Trophoblast cell (in vitro differentiated cells and primary cell): ENCODE data around the gene IFI35.

ENCODE experiments used
- DNase-seq, 2 donors: peaks; one replicate each; pipeline ENCODE4 v3.0.0-alpha.2; 2016
- H2AFZ ChIP-seq: 2 replicates; pipeline ENCODE4 v1.6.1; 2013; ENCODE audit warnings: low read length, moderate library complexity, mild to moderate bottlenecking; ENCODE audit not compliant: insufficient read depth, poor library complexity
- H2AK5ac ChIP-seq: 2 replicates; pipeline ENCODE4 v1.6.1; 2013; ENCODE audit warnings: mild to moderate bottlenecking, low read length
- H2BK120ac ChIP-seq: 2 replicates; pipeline ENCODE4 v1.6.1; 2013; ENCODE audit warnings: low read length, mild to moderate bottlenecking, moderate library complexity; ENCODE audit not compliant: insufficient read depth, poor library complexity
- H2BK12ac ChIP-seq: 2 replicates; pipeline ENCODE4 v1.6.1; 2013; ENCODE audit warnings: mild to moderate bottlenecking, low read length, moderate library complexity
- H2BK5ac ChIP-seq: 2 replicates; pipeline ENCODE4 v1.6.1; 2013; ENCODE audit warnings: low read length, low read depth, moderate library complexity, mild to moderate bottlenecking; ENCODE audit not compliant: poor library complexity
- H3K14ac ChIP-seq: 2 replicates; pipeline ENCODE4 v1.6.1; 2013; ENCODE audit warnings: mild to moderate bottlenecking, low read length
- H3K18ac ChIP-seq: 2 replicates; pipeline ENCODE4 v1.6.1; 2013; ENCODE audit warnings: mild to moderate bottlenecking, low read length
- H3K23ac ChIP-seq: 2 replicates; pipeline ENCODE4 v1.6.1; 2013; ENCODE audit warnings: low read length
- H3K27ac ChIP-seq: 2 replicates; pipeline ENCODE4 v1.5.1; 2013; ENCODE audit warnings: low read depth, mild to moderate bottlenecking, inconsistent platforms, low read length, moderate library complexity
- H3K27me3 ChIP-seq: 2 replicates; pipeline ENCODE4 v1.6.1; 2013; ENCODE audit warnings: inconsistent platforms, mild to moderate bottlenecking, low read length, moderate library complexity; ENCODE audit not compliant: insufficient read depth
- H3K36me3 ChIP-seq, 2 experiments: 1 replicate in 1 of 2; 2 replicates in 1 of 2; pipeline ENCODE4 v1.6.1; 2013; ENCODE audit warnings: low read length in 2 of 2, mild to moderate bottlenecking in 2 of 2, moderate library complexity in 1 of 2; ENCODE audit not compliant: insufficient read depth in 2 of 2, control insufficient read depth in 1 of 2
- H3K4ac ChIP-seq: 2 replicates; pipeline ENCODE4 v1.6.1; 2013; ENCODE audit warnings: low read depth, mild to moderate bottlenecking, low read length, moderate library complexity
- H3K4me1 ChIP-seq, 2 experiments: 1 replicate in 1 of 2; 2 replicates in 1 of 2; pipeline ENCODE4 v1.6.1; 2013; ENCODE audit warnings: low read length in 2 of 2, mild to moderate bottlenecking in 2 of 2, moderate library complexity in 1 of 2; ENCODE audit not compliant: insufficient read depth in 2 of 2, control insufficient read depth in 1 of 2
- H3K4me2 ChIP-seq: 2 replicates; pipeline ENCODE4 v1.6.1; 2013; ENCODE audit warnings: inconsistent platforms, mild to moderate bottlenecking, low read length, moderate library complexity
- H3K4me3 ChIP-seq: 2 replicates; pipeline ENCODE4 v1.5.1; 2013; ENCODE audit warnings: mild to moderate bottlenecking, low read depth, low read length, inconsistent platforms
- H3K79me1 ChIP-seq: one replicate; pipeline ENCODE4 v1.6.1; 2013; ENCODE audit warnings: low read length
- H3K79me2 ChIP-seq: 2 replicates; pipeline ENCODE4 v1.6.1; 2013; ENCODE audit warnings: low read length, mild to moderate bottlenecking; ENCODE audit not compliant: control insufficient read depth, insufficient read depth, poor library complexity
- H3K9ac ChIP-seq: 2 replicates; pipeline ENCODE4 v1.6.1; 2013; ENCODE audit warnings: mild to moderate bottlenecking, low read length
- H3K9me3 ChIP-seq: 2 replicates; pipeline ENCODE4 v1.6.1; 2013; ENCODE audit warnings: low read depth, mild to moderate bottlenecking, control low read depth, inconsistent platforms, low read length; ENCODE audit not compliant: insufficient read depth
- H4K12ac ChIP-seq: 2 replicates; pipeline ENCODE4 v1.6.1; 2013; ENCODE audit warnings: low read depth, mild to moderate bottlenecking, low read length, moderate library complexity
- H4K8ac ChIP-seq: 2 replicates; pipeline ENCODE4 v1.6.1; 2013; ENCODE audit warnings: low read depth, mild to moderate bottlenecking, low read length, moderate library complexity
- H4K91ac ChIP-seq: one replicate; pipeline ENCODE4 v1.6.1; 2013; ENCODE audit warnings: low read depth, mild to moderate bottlenecking, low read length, moderate library complexity
- whole genome bisulfite sequencing: extraction: QIAGEN DNeasy Blood & Tissue Kit; methylation state at CpG from one replicate; pipeline ENCODE4 v1.1.7; 2013; ENCODE audit warnings: missing lambda C conversion rate; ENCODE audit not compliant: insufficient read length, insufficient coverage; ENCODE audit errors: extremely low coverage; 5-methylcytosine and 5-hydroxymethylcytosine counted together

IFI35 gene

GRCh38 chr17:43019418-43019817 is 12.8 kb downstream of the IFI35 start:
- no peak overlapping the region for H2BK120ac ChIP-seq

GRCh38 chr17:43020030-43020621 is 13.5 kb downstream of the IFI35 start:
- peaks cover 14 to 20% of the 10 kb centered on the region in 2 experiments for H3K4me1 ChIP-seq
- peaks cover 27 to 35% of the 10 kb centered on the region in 2 experiments for H3K36me3 ChIP-seq
- H3K23ac ChIP-seq, result no peak overlapping the region
- H3K4me3 ChIP-seq, result no peak overlapping the region
- H2BK120ac ChIP-seq, result no peak overlapping the region
- no peak overlapping the region for H2AK5ac ChIP-seq
- WGBS, result no CpG with 5 or more reads among the region's 6 CpGs
- peak overlapping the region; percentile 11 for H3K4me2 ChIP-seq
- H4K12ac ChIP-seq, result no peak overlapping the region
- H2BK5ac ChIP-seq, result no peak overlapping the region
- H3K27me3 ChIP-seq, result no peaks in the 10 kb centered on the region
- H3K4ac ChIP-seq, result peak overlapping the region; percentile 13
- no peak for DNase-seq
- no peak overlapping the region for H3K18ac ChIP-seq
- H4K8ac ChIP-seq, result peak overlapping the region; percentile 17
- no peak overlapping the region for H3K14ac ChIP-seq
- H4K91ac ChIP-seq, result peak overlapping the region; percentile 20
- no peak overlapping the region for H2BK12ac ChIP-seq
- H3K9me3 ChIP-seq, result peaks cover 2% of the 10 kb centered on the region
- H3K79me1 ChIP-seq, result peaks cover 14% of the 10 kb centered on the region
- H2AFZ ChIP-seq, result no peak overlapping the region
- H3K79me2 ChIP-seq, result peaks cover 11% of the 10 kb centered on the region
- H3K9ac ChIP-seq, result no peak overlapping the region
- H3K27ac ChIP-seq, result peak overlapping the region; percentile 2

More at GRCh38 chr17:43019418-43019817, 12.8 kb downstream of the IFI35 start:
- Histone ChIP-seq H3K27ac (no peak overlapping the region), H3K36me3 (peaks cover 34 to 42% of the 10 kb centered on the region in 2 experiments), H2AFZ (no peak overlapping the region), H2BK5ac (no peak overlapping the region), H3K9ac (no peak overlapping the region), H2AK5ac (no peak overlapping the region), H3K23ac (no peak overlapping the region), H3K4me1 (peaks cover 14 to 20% of the 10 kb centered on the region in 2 experiments), H3K18ac (no peak overlapping the region), H3K14ac (no peak overlapping the region), H4K8ac (peak overlapping the region; percentile 3), H3K4ac (peak overlapping the region; percentile 24), H3K27me3 (no peaks in the 10 kb centered on the region), H4K91ac (no peak overlapping the region), H3K79me2 (peaks cover 11% of the 10 kb centered on the region), H3K79me1 (peaks cover 14% of the 10 kb centered on the region), H3K9me3 (peaks cover 2% of the 10 kb centered on the region), H2BK12ac (no peak overlapping the region), H4K12ac (no peak overlapping the region), H3K4me3 (no peak overlapping the region), H3K4me2 (peak overlapping the region; percentile 11)
- no CpG with 5 or more reads among the region's 7 CpGs for WGBS
- no peak for DNase-seq

GRCh38 chr17:43020789-43021740 is 14.5 kb downstream of the IFI35 start:
- Histone ChIP-seq H2BK12ac (peak overlapping the region; percentile 81), H3K79me2 (peaks cover 11% of the 10 kb centered on the region), H2BK5ac (peak overlapping the region; percentile 76), H3K4ac (peak overlapping the region; percentile 94), H3K4me3 (peak overlapping the region; percentile 100), H3K27ac (peak overlapping the region; percentile 81), H2AK5ac (peak overlapping the region; percentile 44), H3K23ac (no peak overlapping the region), H3K79me1 (peaks cover 14% of the 10 kb centered on the region), H2AFZ (peak overlapping the region; percentile 73), H3K9ac (peak overlapping the region; percentile 95), H4K8ac (peak overlapping the region; percentile 81), H3K4me1 (peaks cover 14 to 24% of the 10 kb centered on the region in 2 experiments), H3K36me3 (peaks cover 18 to 25% of the 10 kb centered on the region in 2 experiments), H3K27me3 (no peaks in the 10 kb centered on the region), H3K14ac (peak overlapping the region; percentile 94), H3K4me2 (peak overlapping the region; percentile 88), H4K12ac (peak overlapping the region; percentile 55), H4K91ac (peak overlapping the region; percentile 92), H3K18ac (peak overlapping the region; percentile 91), H2BK120ac (peak overlapping the region; percentile 73), H3K9me3 (peaks cover 2% of the 10 kb centered on the region)
- DNase-seq, result peak; percentile 38 to 59
- no CpG with 5 or more reads among the region's 40 CpGs for WGBS

- H3K18ac ChIP-seq, result peak within 1 kb of the TSS; percentile 91
- H3K79me2 ChIP-seq, result peaks cover 11% of the 10 kb centered on the region
- H4K8ac ChIP-seq, result peak within 1 kb of the TSS; percentile 81
- peak within 1 kb of the TSS; percentile 55 for H4K12ac ChIP-seq
- DNase-seq, result peak; percentile 83 to 89
- H3K23ac ChIP-seq, result peak within 1 kb of the TSS; percentile 82
- peak within 1 kb of the TSS; percentile 76 for H2BK5ac ChIP-seq
- peak within 1 kb of the TSS; percentile 94 for H3K4ac ChIP-seq
- peak within 1 kb of the TSS; percentile 81 for H2BK12ac ChIP-seq
- H2AK5ac ChIP-seq, result peak within 1 kb of the TSS; percentile 69
- H4K91ac ChIP-seq, result peak within 1 kb of the TSS; percentile 92
- H3K36me3 ChIP-seq, result peaks cover 12 to 19% of the 10 kb centered on the region in 2 experiments
- H2BK120ac ChIP-seq, result peak within 1 kb of the TSS; percentile 73
- H3K9me3 ChIP-seq, result peaks cover 2% of the 10 kb centered on the region
- H3K27ac ChIP-seq, result peak within 1 kb of the TSS; percentile 81
- WGBS, result no CpG with 5 or more reads among the region's 80 CpGs
- H2AFZ ChIP-seq, result peak within 1 kb of the TSS; percentile 73
- H3K9ac ChIP-seq, result peak within 1 kb of the TSS; percentile 95
- peaks cover 14% of the 10 kb centered on the region for H3K79me1 ChIP-seq
- H3K4me1 ChIP-seq, result peaks cover 14 to 24% of the 10 kb centered on the region in 2 experiments
- no peaks in the 10 kb centered on the region for H3K27me3 ChIP-seq
- peak within 1 kb of the TSS; percentile 100 for H3K4me3 ChIP-seq
- H3K14ac ChIP-seq, result peak within 1 kb of the TSS; percentile 94
- peak within 1 kb of the TSS; percentile 88 for H3K4me2 ChIP-seq
Observed at GRCh38 chr17:43021741-43022512, 15.3 kb downstream of the IFI35 start, which contains the start of gene VAT1. Gene VAT1, minus strand, starts transcription at chr17:43022385. Its CDS starts 63 bp downstream, at chr17:43022322.
